ENCODE measurements around the gene ZFYVE26.

ZFYVE26 gene

GRCh38 chr14:67756496-67756895, 59.9 kb downstream of the ZFYVE26 start:
- Histone ChIP-seq H4K91ac (ENCODE audit: low read depth, low read length, poor library complexity) (no peak overlapping the region), H3K9ac (ENCODE audit: low read depth, low read length, poor library complexity) (no peak overlapping the region), H3K36me3 (replicated peaks in 1 of 2; ENCODE audit: control insufficient read depth in 2 of 2, insufficient read depth in 2 of 2, low read length in 2 of 2) (peaks cover 33 to 71% of the 10 kb centered on the region in 2 donors), H2AFZ (ENCODE audit: low read length) (no peak overlapping the region), H3K27me3 (ENCODE audit: control insufficient read depth in 3 of 3, insufficient read depth in 3 of 3, low read depth in 1 of 3, low read length in 3 of 3) (no peaks in the 10 kb centered on the region), H2BK5ac (ENCODE audit: low read length) (no peak overlapping the region), H3K4me3 (ENCODE audit: low read length in 2 of 2) (no peak overlapping the region), H2BK120ac (ENCODE audit: low read depth, low read length) (no peak overlapping the region), H3K9me3 (replicated peaks in 1 of 2; ENCODE audit: control insufficient read depth in 2 of 2, insufficient read depth in 1 of 2, low read depth in 1 of 2, low read length in 2 of 2) (no peaks in the 10 kb centered on the region), H3K4me1 (ENCODE audit: control insufficient read depth in 2 of 2, insufficient read depth in 1 of 2, low read depth in 1 of 2, low read length in 2 of 2) (peaks cover 0 to 2% of the 10 kb centered on the region in 2 donors), H2BK12ac (ENCODE audit: low read length) (no peak overlapping the region), H2AK5ac (ENCODE audit: low read depth, low read length) (no peak overlapping the region), H3K4me2 (ENCODE audit: insufficient read depth, low read length, poor library complexity, severe bottlenecking) (no peak overlapping the region), H3K4ac (ENCODE audit: low read length) (no peak overlapping the region), H3K27ac (replicated peaks; ENCODE audit: low read length) (no peak overlapping the region), H3K23ac (ENCODE audit: low read depth, low read length, poor library complexity) (no peak overlapping the region), H4K8ac (ENCODE audit: low read depth, low read length) (no peak overlapping the region), H3K14ac (ENCODE audit: low read length) (no peak overlapping the region), H3K79me1 (ENCODE audit: low read depth, low read length) (no peaks in the 10 kb centered on the region), H3K18ac (ENCODE audit: low read length) (no peak overlapping the region), H2BK15ac (ENCODE audit: low read length) (no peak overlapping the region)
- WGBS, 2 donors (ENCODE audit: extremely low coverage in 2 of 2, insufficient read length in 2 of 2, insufficient replicate concordance in 1 of 2), result no CpG with 5 or more reads among the region's 1 CpG
- no peak for DNase-seq (ENCODE audit: low spot score)

- no peak overlapping the region for H3K4me3 ChIP-seq (ENCODE audit: low read length in 2 of 2)
- H3K18ac ChIP-seq (ENCODE audit: low read length), result no peak overlapping the region
- H2BK15ac ChIP-seq (ENCODE audit: low read length), result no peak overlapping the region
- H2BK5ac ChIP-seq (ENCODE audit: low read length), result no peak overlapping the region
- H3K4ac ChIP-seq (ENCODE audit: low read length), result no peak overlapping the region
- no peak overlapping the region for H3K23ac ChIP-seq (ENCODE audit: low read depth, low read length, poor library complexity)
- WGBS, 2 donors (ENCODE audit: extremely low coverage in 2 of 2, insufficient read length in 2 of 2, insufficient replicate concordance in 1 of 2), result no CpG with 5 or more reads among the region's 6 CpGs
- no peaks in the 10 kb centered on the region for H3K27me3 ChIP-seq (ENCODE audit: control insufficient read depth in 3 of 3, insufficient read depth in 3 of 3, low read depth in 1 of 3, low read length in 3 of 3)
- no peak overlapping the region for H2BK120ac ChIP-seq (ENCODE audit: low read depth, low read length)
- H3K36me3 ChIP-seq (replicated peaks in 1 of 2; ENCODE audit: control insufficient read depth in 2 of 2, insufficient read depth in 2 of 2, low read length in 2 of 2), result peaks cover 40 to 71% of the 10 kb centered on the region in 2 donors
- no peak overlapping the region for H3K14ac ChIP-seq (ENCODE audit: low read length)
- no peak overlapping the region for H4K91ac ChIP-seq (ENCODE audit: low read depth, low read length, poor library complexity)
- H3K9ac ChIP-seq (ENCODE audit: low read depth, low read length, poor library complexity), result no peak overlapping the region
- H4K8ac ChIP-seq (ENCODE audit: low read depth, low read length), result no peak overlapping the region
- no peaks in the 10 kb centered on the region for H3K9me3 ChIP-seq (replicated peaks in 1 of 2; ENCODE audit: control insufficient read depth in 2 of 2, insufficient read depth in 1 of 2, low read depth in 1 of 2, low read length in 2 of 2)
- H2AK5ac ChIP-seq (ENCODE audit: low read depth, low read length), result no peak overlapping the region
- H2AFZ ChIP-seq (ENCODE audit: low read length), result no peak overlapping the region
- no peaks in the 10 kb centered on the region for H3K79me1 ChIP-seq (ENCODE audit: low read depth, low read length)
- no peak overlapping the region for H3K27ac ChIP-seq (replicated peaks; ENCODE audit: low read length)
- no peak overlapping the region for H2BK12ac ChIP-seq (ENCODE audit: low read length)
- no peak overlapping the region for H3K4me2 ChIP-seq (ENCODE audit: insufficient read depth, low read length, poor library complexity, severe bottlenecking)
- H3K4me1 ChIP-seq (ENCODE audit: control insufficient read depth in 2 of 2, insufficient read depth in 1 of 2, low read depth in 1 of 2, low read length in 2 of 2), result no peaks in the 10 kb centered on the region
- no peak for DNase-seq (ENCODE audit: low spot score)
These were observed 66.9 kb downstream of the ZFYVE26 start for GRCh38 chr14:67749341-67750084.

GRCh38 chr14:67748312-67748711, 68.1 kb downstream of the ZFYVE26 start:
- DNase-seq (ENCODE audit: low spot score), result no peak
- peak overlapping the region; percentile 46 for H3K23ac ChIP-seq (ENCODE audit: low read depth, low read length, poor library complexity)
- H2BK120ac ChIP-seq (ENCODE audit: low read depth, low read length), result no peak overlapping the region
- no peak overlapping the region for H3K18ac ChIP-seq (ENCODE audit: low read length)
- WGBS, 2 donors (ENCODE audit: extremely low coverage in 2 of 2, insufficient read length in 2 of 2, insufficient replicate concordance in 1 of 2), result no CpG with 5 or more reads among the region's 10 CpGs
- H3K4me1 ChIP-seq (ENCODE audit: control insufficient read depth in 2 of 2, insufficient read depth in 1 of 2, low read depth in 1 of 2, low read length in 2 of 2), result no peaks in the 10 kb centered on the region
- peaks cover 34 to 59% of the 10 kb centered on the region in 2 donors for H3K36me3 ChIP-seq (replicated peaks in 1 of 2; ENCODE audit: control insufficient read depth in 2 of 2, insufficient read depth in 2 of 2, low read length in 2 of 2)
- H2BK12ac ChIP-seq (ENCODE audit: low read length), result no peak overlapping the region
- H3K14ac ChIP-seq (ENCODE audit: low read length), result no peak overlapping the region
- no peak overlapping the region for H4K91ac ChIP-seq (ENCODE audit: low read depth, low read length, poor library complexity)
- no peaks in the 10 kb centered on the region for H3K9me3 ChIP-seq (replicated peaks in 1 of 2; ENCODE audit: control insufficient read depth in 2 of 2, insufficient read depth in 1 of 2, low read depth in 1 of 2, low read length in 2 of 2)
- no peak overlapping the region for H3K9ac ChIP-seq (ENCODE audit: low read depth, low read length, poor library complexity)
- peak overlapping the region; percentile 67 for H3K4ac ChIP-seq (ENCODE audit: low read length)
- H2BK15ac ChIP-seq (ENCODE audit: low read length), result no peak overlapping the region
- H2AK5ac ChIP-seq (ENCODE audit: low read depth, low read length), result no peak overlapping the region
- no peaks in the 10 kb centered on the region for H3K27me3 ChIP-seq (ENCODE audit: control insufficient read depth in 3 of 3, insufficient read depth in 3 of 3, low read depth in 1 of 3, low read length in 3 of 3)
- no peak overlapping the region for H2BK5ac ChIP-seq (ENCODE audit: low read length)
- H3K4me3 ChIP-seq (ENCODE audit: low read length in 2 of 2), result no peak overlapping the region
- H3K4me2 ChIP-seq (ENCODE audit: insufficient read depth, low read length, poor library complexity, severe bottlenecking), result no peak overlapping the region
- no peak overlapping the region for H3K27ac ChIP-seq (replicated peaks; ENCODE audit: low read length)
- H3K79me1 ChIP-seq (ENCODE audit: low read depth, low read length), result no peaks in the 10 kb centered on the region
- no peak overlapping the region for H4K8ac ChIP-seq (ENCODE audit: low read depth, low read length)
- H2AFZ ChIP-seq (ENCODE audit: low read length), result no peak overlapping the region

- Histone ChIP-seq H3K4me1 (ENCODE audit: control insufficient read depth in 2 of 2, insufficient read depth in 1 of 2, low read depth in 1 of 2, low read length in 2 of 2) (no peaks in the 10 kb centered on the region), H3K27ac (replicated peaks; ENCODE audit: low read length) (no peak overlapping the region), H3K4ac (ENCODE audit: low read length) (no peak overlapping the region), H2BK15ac (ENCODE audit: low read length) (no peak overlapping the region), H3K4me3 (ENCODE audit: low read length in 2 of 2) (no peak overlapping the region), H3K18ac (ENCODE audit: low read length) (no peak overlapping the region), H3K36me3 (replicated peaks in 1 of 2; ENCODE audit: control insufficient read depth in 2 of 2, insufficient read depth in 2 of 2, low read length in 2 of 2) (peaks cover 23 to 45% of the 10 kb centered on the region in 2 donors), H4K8ac (ENCODE audit: low read depth, low read length) (no peak overlapping the region), H2BK5ac (ENCODE audit: low read length) (no peak overlapping the region), H3K27me3 (ENCODE audit: control insufficient read depth in 3 of 3, insufficient read depth in 3 of 3, low read depth in 1 of 3, low read length in 3 of 3) (no peaks in the 10 kb centered on the region), H2BK12ac (ENCODE audit: low read length) (no peak overlapping the region), H3K79me1 (ENCODE audit: low read depth, low read length) (no peaks in the 10 kb centered on the region), H2AK5ac (ENCODE audit: low read depth, low read length) (no peak overlapping the region), H3K4me2 (ENCODE audit: insufficient read depth, low read length, poor library complexity, severe bottlenecking) (no peak overlapping the region), H2BK120ac (ENCODE audit: low read depth, low read length) (no peak overlapping the region), H2AFZ (ENCODE audit: low read length) (no peak overlapping the region), H3K9me3 (replicated peaks in 1 of 2; ENCODE audit: control insufficient read depth in 2 of 2, insufficient read depth in 1 of 2, low read depth in 1 of 2, low read length in 2 of 2) (no peaks in the 10 kb centered on the region), H4K91ac (ENCODE audit: low read depth, low read length, poor library complexity) (no peak overlapping the region), H3K9ac (ENCODE audit: low read depth, low read length, poor library complexity) (no peak overlapping the region), H3K23ac (ENCODE audit: low read depth, low read length, poor library complexity) (no peak overlapping the region), H3K14ac (ENCODE audit: low read length) (no peak overlapping the region)
- no peak for DNase-seq (ENCODE audit: low spot score)
- WGBS, 2 donors (ENCODE audit: extremely low coverage in 2 of 2, insufficient read length in 2 of 2, insufficient replicate concordance in 1 of 2), result no CpG with 5 or more reads among the region's 1 CpG
These were observed 69.5 kb downstream of the ZFYVE26 start for GRCh38 chr14:67746927-67747326.
